B cell (primary cell): ENCODE measurements around the gene ST8SIA5. TPM values are rescaled to one million over a fixed set of nuclear protein-coding genes. Genes with fewer than 3 reads are reported as not detected.
"Not testable (repeated sequence)": the region's sequence is repeated elsewhere in the genome, so short reads cannot be mapped to it uniquely, and the experiment has no call there.

ENCODE experiments used
- ATAC-seq: fragments of 200-7000 bp; cut with Tn5 transposase; one replicate; pipeline ENCODE4 v1.10.0; 2021; ENCODE audit warnings: low read depth, mild to moderate bottlenecking, moderate number of reproducible peaks, moderate library complexity
- CTCF ChIA-PET: fragments of 350-600 bp; sonication (Branson Sonifier 250); formaldehyde crosslinking; loops from one replicate; lab custom pipeline; 2021; ENCODE audit warnings: antibody characterized with exemption, inconsistent platforms; lab: Charles Lee
- POLR2A ChIA-PET: fragments of 350-600 bp; sonication (Branson Sonifier 250); formaldehyde crosslinking; loops from one replicate; lab custom pipeline; 2021; ENCODE audit warnings: antibody characterized with exemption; lab: Charles Lee
- DNase-seq: peaks from one replicate; pipeline ENCODE4 v3.0.0; 2013
- H2AFZ ChIP-seq: 2 replicates; pipeline ENCODE4 v1.6.1; 2012; ENCODE audit warnings: mild to moderate bottlenecking, low read depth, low read length; ENCODE audit not compliant: insufficient read depth, poor library complexity, severe bottlenecking
- H3K27ac ChIP-seq, 2 donors: 1 replicate in 1 of 2; 2 replicates in 1 of 2; pipeline ENCODE4 v1.5.1; 2012 to 2013; ENCODE audit warnings: low read length in 2 of 2, mild to moderate bottlenecking in 2 of 2, moderate library complexity in 1 of 2
- H3K27me3 ChIP-seq, 4 experiments: fragments of 200-600 bp in 1 of 4; sonication (generic) in 1 of 4; replicated peaks in 1 of 4; 1 replicate in 2 of 4; 2 replicates in 2 of 4; pipeline versions ENCODE4 v1.6.1 to v1.7.0; 2013 to 2016; ENCODE audit warnings: low read length in 3 of 4, mild to moderate bottlenecking in 2 of 4, mixed read lengths in 1 of 4, moderate library complexity in 1 of 4; ENCODE audit not compliant: insufficient read depth in 4 of 4, control insufficient read depth in 3 of 4; ENCODE audit errors: control extremely low read depth in 1 of 4
- H3K36me3 ChIP-seq, 2 experiments: replicated peaks in 1 of 2; 1 replicate in 1 of 2; 2 replicates in 1 of 2; pipeline versions ENCODE4 v1.6.1 to v1.7.1; 2013; ENCODE audit warnings: low read length in 1 of 2; ENCODE audit not compliant: insufficient read depth in 2 of 2, control insufficient read depth in 1 of 2; ENCODE audit errors: control extremely low read depth in 1 of 2, extremely low read depth in 1 of 2
- H3K4me1 ChIP-seq, 2 donors: fragments of 200-600 bp in 1 of 2; sonication (generic) in 1 of 2; 1 replicate in 1 of 2; 2 replicates in 1 of 2; pipeline versions ENCODE4 v1.5.1 to v1.6.1; 2013 to 2017; ENCODE audit warnings: low read length in 2 of 2; ENCODE audit not compliant: control insufficient read depth in 2 of 2, insufficient read depth in 2 of 2
- H3K4me2 ChIP-seq: replicated peaks from 2 replicates; pipeline ENCODE3; 2012; ENCODE audit warnings: mild to moderate bottlenecking, low read depth, low read length; ENCODE audit not compliant: poor library complexity, severe bottlenecking
- H3K4me3 ChIP-seq, 5 experiments: fragments of 200-600 bp in 1 of 5; sonication (generic) in 1 of 5; 1 replicate in 3 of 5; 2 replicates in 2 of 5; pipeline versions ENCODE4 v1.5.1 to v1.7.0; 2011 to 2016; ENCODE audit warnings: low read length in 4 of 5, mild to moderate bottlenecking in 4 of 5, low read depth in 2 of 5, control low read depth in 1 of 5, moderate library complexity in 1 of 5; ENCODE audit not compliant: insufficient read depth in 1 of 5; ENCODE audit errors: control extremely low read depth in 1 of 5, extremely low read depth in 1 of 5
- H3K79me2 ChIP-seq: fragments of 200-600 bp; sonication (generic); one replicate; pipeline ENCODE4 v1.6.0; 2016; ENCODE audit warnings: low read length; ENCODE audit not compliant: control insufficient read depth, insufficient read depth
- H3K9ac ChIP-seq: fragments of 200-600 bp; sonication (generic); 2 replicates; pipeline ENCODE4 v1.6.1; 2017; ENCODE audit warnings: mild to moderate bottlenecking, low read length, moderate library complexity
- H3K9me3 ChIP-seq, 3 donors: one replicate each; pipeline versions ENCODE4 v1.6.1 to v1.7.1; 2013; ENCODE audit warnings: low read length in 2 of 3; ENCODE audit not compliant: control insufficient read depth in 2 of 3, insufficient read depth in 1 of 3; ENCODE audit errors: control extremely low read depth in 1 of 3
- H4K20me1 ChIP-seq: 2 replicates; pipeline ENCODE4 v1.6.0; 2012; ENCODE audit warnings: mild to moderate bottlenecking, low read length; ENCODE audit not compliant: insufficient read depth, control insufficient read depth, poor library complexity, severe bottlenecking
- H3K27ac Mint-ChIP-seq: one replicate; pipeline ENCODE4 v1.8.0; 2021; ENCODE audit warnings: mixed read lengths
- H3K27me3 Mint-ChIP-seq: one replicate; pipeline ENCODE4 v1.8.0; 2021; ENCODE audit warnings: mixed read lengths
- H3K4me1 Mint-ChIP-seq: one replicate; pipeline ENCODE4 v1.8.0; 2021; ENCODE audit warnings: mixed read lengths
- H3K4me3 Mint-ChIP-seq: one replicate; pipeline ENCODE4 v1.8.0; 2021; ENCODE audit warnings: mixed read lengths
- H3K9me3 Mint-ChIP-seq: one replicate; pipeline ENCODE4 v1.8.0; 2022; ENCODE audit warnings: mixed read lengths; ENCODE audit not compliant: insufficient read depth
- CTCF ChIP-seq: fragments of 200-600 bp; IDR thresholded peaks from one replicate; pipeline ENCODE4 v1.8.0; 2022; ENCODE audit warnings: antibody characterized with exemption, mild to moderate bottlenecking
- EZH2 ChIP-seq: IDR thresholded peaks from 2 replicates; pipeline ENCODE4 v1.6.1; 2012; ENCODE audit warnings: borderline replicate concordance, low read depth, mild to moderate bottlenecking, moderate library complexity, low read length; ENCODE audit not compliant: insufficient read depth, poor library complexity, severe bottlenecking
- WGBS: methylation state at CpG from one replicate; pipeline ENCODE4 v1.1.5; 2013; ENCODE audit warnings: missing lambda C conversion rate; ENCODE audit not compliant: insufficient coverage; 5-methylcytosine and 5-hydroxymethylcytosine counted together
- intact Hi-C: fragments of 100-400 bp; cut with micrococcal nuclease; formaldehyde crosslinking; loops from one replicate; pipeline ENCODE4 v1.10.0; 2022
- polyA minus RNA-seq: library from RNA; depleted of rRNA, polyadenylated mRNA; stranded (reverse); fragments of >200 nt; gene quantifications from 2 replicates; pipeline ENCODE4 v1.2.3, GENCODE V29; 2012
- polyA plus RNA-seq: library from polyadenylated mRNA; depleted of rRNA; stranded (reverse); fragments of >200 nt; gene quantifications from 2 replicates; pipeline ENCODE4 v1.2.3, GENCODE V29; 2012
- total RNA-seq, 2 donors: library from RNA; stranded (reverse); fragments of 120-200 nt in 1 of 2; gene quantifications; 1 replicate in 1 of 2; 2 replicates in 1 of 2; pipeline versions ENCODE4 v1.2.3 to v1.2.4, GENCODE V29; 2013 to 2022

The ST8SIA5 gene, protein sequence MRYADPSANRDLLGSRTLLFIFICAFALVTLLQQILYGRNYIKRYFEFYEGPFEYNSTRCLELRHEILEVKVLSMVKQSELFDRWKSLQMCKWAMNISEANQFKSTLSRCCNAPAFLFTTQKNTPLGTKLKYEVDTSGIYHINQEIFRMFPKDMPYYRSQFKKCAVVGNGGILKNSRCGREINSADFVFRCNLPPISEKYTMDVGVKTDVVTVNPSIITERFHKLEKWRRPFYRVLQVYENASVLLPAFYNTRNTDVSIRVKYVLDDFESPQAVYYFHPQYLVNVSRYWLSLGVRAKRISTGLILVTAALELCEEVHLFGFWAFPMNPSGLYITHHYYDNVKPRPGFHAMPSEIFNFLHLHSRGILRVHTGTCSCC
- total RNA-seq, result not detected in 2 replicates
- total RNA-seq (2013), result 0.09 TPM
- polyA plus RNA-seq, result 0.09 TPM in 1 of 2 replicates, not detected in the other
- 0.14 TPM in 1 of 2 replicates, not detected in the other for polyA minus RNA-seq

- WGBS, result 1% methylated on average over 74 of the region's 74 CpGs
- Mint-ChIP-seq H3K27ac (no peak within 1 kb of the TSS), H3K4me1 (peaks cover 32% of the 10 kb centered on the region), H3K4me3 (peak within 1 kb of the TSS; percentile 82), H3K9me3 (no peaks in the 10 kb centered on the region), H3K27me3 (peaks cover 63% of the 10 kb centered on the region)
- peak within 1 kb of the TSS in 3 of 5 experiments; percentile 30 to 35 (median 33) for H3K4me3 ChIP-seq
- ChIA-PET POLR2A (no interaction called here), CTCF (no interaction called here)
- H3K4me1 ChIP-seq, result peaks cover 27 to 36% of the 10 kb centered on the region in 2 donors
- no peaks in the 10 kb centered on the region for H3K36me3 ChIP-seq
- H3K79me2 ChIP-seq, result no peaks in the 10 kb centered on the region
- DNase-seq, result peak; percentile 19
- intact Hi-C loops, result no loop called here
- peaks cover 0 to 33% (median 21%) of the 10 kb centered on the region in 4 experiments for H3K27me3 ChIP-seq
- peak within 1 kb of the TSS; percentile 72 for H3K4me2 ChIP-seq
- H3K9ac ChIP-seq, result no peak within 1 kb of the TSS
- no peak within 1 kb of the TSS for H3K27ac ChIP-seq
- H2AFZ ChIP-seq, result peak within 1 kb of the TSS; percentile 42
- no peak for TF ChIP-seq EZH2
- no peak for TF ChIP-seq CTCF
- H4K20me1 ChIP-seq, result no peaks in the 10 kb centered on the region
- no peak for ATAC-seq
- peaks cover 0 to 12% (median 0%) of the 10 kb centered on the region in 3 donors for H3K9me3 ChIP-seq
Measured at GRCh38 chr18:46756559-46757201, at the start of gene ST8SIA5. Gene ST8SIA5 (minus strand): TSS chr18:46757053. CDS start chr18:46756508, 545 bp downstream.

DNA sequence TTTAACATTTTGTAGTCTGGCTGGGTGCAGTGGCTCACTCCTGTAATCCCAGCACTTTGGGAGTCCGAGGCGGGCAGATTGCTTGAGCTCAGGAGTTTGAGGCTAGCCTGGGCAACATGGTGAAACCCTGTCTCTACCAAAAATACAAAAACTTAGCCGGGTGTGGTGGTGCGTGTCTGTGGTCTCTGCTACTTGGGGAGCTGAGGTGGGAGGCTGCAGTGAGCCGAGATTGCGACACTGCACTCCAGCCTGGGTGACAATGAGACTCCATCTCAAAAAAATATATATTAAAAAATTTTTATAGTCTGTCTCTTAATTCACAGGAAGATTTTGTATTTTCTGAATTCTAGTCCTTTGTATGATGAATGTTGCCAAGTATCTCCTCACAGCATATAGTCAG, 39.1 kb upstream of the ST8SIA5 start:
- not testable (repeated sequence) for H3K4me3 Mint-ChIP-seq

More for the DNA sequence above, 39.1 kb upstream of the ST8SIA5 start:
- H3K9me3 Mint-ChIP-seq, H2AFZ ChIP-seq, H3K36me3 ChIP-seq, H3K27me3 Mint-ChIP-seq, H3K4me3 ChIP-seq, H3K4me1 Mint-ChIP-seq, H4K20me1 ChIP-seq, H3K4me1 ChIP-seq, POLR2A ChIA-PET, H3K27ac ChIP-seq, H3K79me2 ChIP-seq, DNase-seq, H3K27me3 ChIP-seq, ATAC-seq, H3K4me2 ChIP-seq, H3K9me3 ChIP-seq, H3K27ac Mint-ChIP-seq, H3K9ac ChIP-seq, intact Hi-C loops: not testable (repeated sequence)
- CTCF ChIA-PET, result interaction anchor here (1.4 kb wide), 1 partner anchor 8 kb away, joined by 3 read pairs; no protein-coding TSS in a partner anchor
- no CpG with 5 or more reads among the region's 6 CpGs for WGBS
